Stimulated activated CD8-positive, alpha-beta memory T cell treated with anti-CD3 and anti-CD28 coated beads, Interleukin-7, amount 100 ng/mL, for 24 hours (primary cell): ENCODE data around the gene PLAA.
"Not testable (repeated sequence)": the region's sequence is repeated elsewhere in the genome, so short reads cannot be mapped to it uniquely, and the experiment has no call there.

ENCODE experiments used
- DNase-seq: peaks from one replicate; pipeline ENCODE4 v3.0.0-alpha.2; 2020; ENCODE audit warnings: low read depth

Gene PLAA

DNA sequence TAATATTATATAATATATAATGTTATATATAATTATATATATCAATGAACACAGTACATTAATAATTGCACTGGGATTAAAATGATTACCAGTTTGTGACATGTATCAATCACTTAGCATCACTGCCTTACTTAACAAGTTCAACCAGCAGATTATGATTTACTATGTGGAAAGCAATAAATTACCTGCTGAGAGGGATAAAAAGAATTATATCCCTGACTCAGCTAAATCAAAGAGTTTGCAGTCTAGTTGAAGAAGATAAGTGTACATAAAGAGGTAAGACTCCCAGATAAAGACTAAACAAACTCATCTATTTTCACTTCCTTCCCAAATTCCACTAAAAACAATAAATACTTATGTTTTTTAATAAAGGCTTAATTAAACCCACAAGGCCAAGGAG is 11.2 kb downstream of the PLAA start:
- no peak for DNase-seq

DNA sequence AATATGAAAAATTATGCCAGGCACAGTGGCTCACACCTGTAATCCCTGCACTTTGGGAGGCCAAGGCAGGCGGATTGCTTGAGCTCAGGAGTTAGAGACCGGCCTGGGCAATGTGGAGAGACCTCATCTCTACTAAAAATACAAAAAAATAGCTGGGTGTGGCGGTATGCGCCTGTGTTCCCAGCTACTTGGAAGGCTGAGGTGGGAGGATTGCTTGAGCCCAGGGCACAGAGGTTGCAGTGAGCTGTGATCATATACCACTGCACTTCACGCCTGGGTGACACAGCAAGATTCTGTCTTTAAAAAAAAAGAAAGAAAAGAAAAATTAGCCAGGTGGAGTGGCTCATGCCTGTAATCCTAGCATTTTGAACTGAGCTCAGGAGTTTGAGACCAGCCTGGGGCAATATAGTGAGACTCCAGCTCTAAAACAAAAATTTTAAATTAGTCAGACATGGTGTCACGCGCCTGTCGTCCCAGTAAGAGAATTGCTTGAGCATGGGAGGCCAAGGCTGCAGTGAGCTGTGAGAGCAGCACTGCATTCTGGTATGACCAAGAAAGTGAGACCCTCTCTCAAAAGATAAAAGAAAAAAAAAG is 18.0 kb downstream of the PLAA start:
- DNase-seq, result no peak

DNA sequence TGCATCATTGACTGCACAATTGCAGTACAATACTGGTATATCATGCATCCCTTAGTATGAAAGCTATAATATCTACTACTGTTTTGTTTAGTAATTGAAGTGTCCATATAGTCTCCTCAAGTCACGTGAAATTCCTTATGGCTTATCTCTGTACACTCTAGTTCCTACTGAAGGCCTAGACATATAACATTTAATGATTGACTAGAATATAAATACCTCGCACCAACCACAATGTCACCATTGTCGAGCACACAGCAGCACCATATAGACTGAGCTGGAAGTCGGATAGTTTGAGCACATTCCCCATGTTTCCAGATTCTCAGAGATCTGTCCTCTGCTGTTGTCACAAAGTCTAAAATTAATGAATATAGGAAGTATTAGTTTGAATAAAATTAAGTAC is 21.4 kb downstream of the PLAA start:
- DNase-seq, result no peak

DNA sequence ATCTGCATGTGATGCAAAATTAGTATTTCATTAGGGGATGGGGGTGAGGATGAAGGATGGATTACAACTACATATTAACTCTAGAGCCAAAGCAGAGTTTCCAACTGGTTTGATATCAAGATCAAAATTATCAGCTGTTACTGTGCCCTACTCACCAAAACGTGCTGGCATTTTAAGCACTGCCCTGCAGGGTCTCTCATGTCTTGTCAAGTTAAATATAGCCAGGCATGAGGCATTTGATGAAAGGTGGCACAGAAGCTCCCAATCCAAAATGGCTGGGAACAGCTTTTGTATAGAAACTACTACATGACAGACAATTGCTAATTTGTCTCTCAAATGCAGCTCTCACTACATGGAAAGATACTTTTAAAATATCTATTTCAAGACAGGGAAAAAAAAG is 27.3 kb downstream of the PLAA start:
- DNase-seq, result no peak

DNA sequence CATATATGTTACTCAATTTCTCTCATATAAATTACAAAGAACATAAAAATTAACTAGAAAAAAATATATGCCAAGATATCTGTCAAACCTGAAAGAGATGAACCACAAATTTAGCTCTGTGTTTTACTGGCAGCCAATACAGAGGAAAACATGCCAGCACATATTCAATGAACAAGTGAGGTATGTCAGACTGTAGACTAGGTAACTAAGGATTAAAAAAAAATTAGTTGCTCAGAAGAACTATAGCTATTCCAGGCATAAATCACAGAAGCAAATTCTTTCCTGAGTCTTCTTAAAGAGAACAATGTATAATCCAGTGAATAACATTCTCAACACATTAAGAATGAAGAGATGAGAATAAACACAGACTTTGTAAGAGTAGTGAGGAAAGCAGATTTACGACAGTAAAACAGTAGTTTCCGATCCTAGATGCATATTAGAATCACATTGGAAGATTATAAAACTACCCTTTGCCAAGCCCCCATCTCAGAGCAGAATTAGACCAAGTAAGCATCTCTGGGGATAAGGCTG is 33.8 kb downstream of the PLAA start:
- DNase-seq, result no peak

DNA sequence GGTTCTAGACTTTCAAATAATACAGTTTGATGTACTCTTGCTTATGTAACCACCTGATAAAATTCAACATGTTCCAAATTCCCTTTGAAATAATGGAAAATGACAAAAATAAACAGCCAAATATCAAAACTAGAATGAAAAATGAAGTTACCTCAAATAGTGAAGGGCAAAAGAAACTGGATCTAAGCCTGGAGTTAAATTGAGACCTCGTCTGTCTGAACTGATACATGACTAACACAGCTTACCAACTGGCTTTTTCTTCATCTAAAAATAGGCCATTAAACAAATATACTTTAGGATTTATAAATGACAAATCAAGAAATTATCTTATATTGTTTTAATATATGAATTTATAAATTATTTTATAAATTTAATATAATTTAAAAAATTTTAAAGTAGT is 42.4 kb downstream of the PLAA start:
- DNase-seq, result no peak

DNA sequence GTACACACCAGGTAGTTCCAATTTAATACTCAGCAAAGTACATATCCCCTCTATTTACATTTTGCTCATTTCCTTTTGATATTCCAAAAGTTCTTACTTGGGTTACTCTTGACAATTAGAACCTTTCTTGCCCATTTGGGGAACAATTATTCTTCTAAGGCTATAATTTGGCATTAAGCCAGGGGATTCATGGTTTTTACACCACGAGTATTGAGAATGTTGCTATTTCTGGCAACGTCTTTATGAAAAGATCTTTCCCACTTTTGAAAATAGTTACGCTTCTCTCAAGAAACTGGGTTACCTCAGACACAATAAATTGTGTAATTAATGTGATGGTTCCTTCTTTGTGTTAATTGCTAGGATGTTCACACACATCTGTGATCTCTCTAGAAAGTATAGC is 43.0 kb downstream of the PLAA start:
- no peak for DNase-seq

DNA sequence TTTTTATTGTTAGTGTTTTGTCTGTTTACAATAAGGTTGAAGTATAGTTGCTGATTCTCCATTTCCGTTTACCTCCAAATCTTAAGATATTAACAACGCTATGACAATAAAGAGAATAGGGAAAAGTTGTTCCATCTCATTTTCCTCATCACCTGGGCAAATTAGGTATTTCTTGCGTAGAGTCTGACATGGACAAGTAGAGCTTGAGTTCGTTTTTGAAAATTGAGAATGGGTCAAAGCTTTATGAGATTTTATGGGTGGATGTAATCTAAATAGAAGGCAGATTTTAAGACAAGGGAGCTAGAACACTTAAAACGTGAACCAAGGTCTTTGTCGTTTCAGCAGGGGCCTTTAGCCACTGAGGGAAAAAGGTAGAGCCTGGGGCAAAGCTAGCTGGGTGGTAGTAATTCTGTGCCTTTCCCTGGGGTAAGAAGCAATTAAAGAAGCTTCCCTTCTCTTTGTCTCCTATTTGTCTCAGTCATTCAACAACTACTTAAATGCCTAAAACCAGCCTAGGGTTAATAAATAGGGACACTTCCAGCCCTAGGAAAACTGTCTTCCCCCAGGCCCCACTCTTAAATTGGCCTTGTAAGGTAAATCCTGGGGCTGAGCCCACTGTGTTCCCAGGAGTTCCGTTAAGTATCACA is 53.9 kb downstream of the PLAA start:
- no peak for DNase-seq

DNA sequence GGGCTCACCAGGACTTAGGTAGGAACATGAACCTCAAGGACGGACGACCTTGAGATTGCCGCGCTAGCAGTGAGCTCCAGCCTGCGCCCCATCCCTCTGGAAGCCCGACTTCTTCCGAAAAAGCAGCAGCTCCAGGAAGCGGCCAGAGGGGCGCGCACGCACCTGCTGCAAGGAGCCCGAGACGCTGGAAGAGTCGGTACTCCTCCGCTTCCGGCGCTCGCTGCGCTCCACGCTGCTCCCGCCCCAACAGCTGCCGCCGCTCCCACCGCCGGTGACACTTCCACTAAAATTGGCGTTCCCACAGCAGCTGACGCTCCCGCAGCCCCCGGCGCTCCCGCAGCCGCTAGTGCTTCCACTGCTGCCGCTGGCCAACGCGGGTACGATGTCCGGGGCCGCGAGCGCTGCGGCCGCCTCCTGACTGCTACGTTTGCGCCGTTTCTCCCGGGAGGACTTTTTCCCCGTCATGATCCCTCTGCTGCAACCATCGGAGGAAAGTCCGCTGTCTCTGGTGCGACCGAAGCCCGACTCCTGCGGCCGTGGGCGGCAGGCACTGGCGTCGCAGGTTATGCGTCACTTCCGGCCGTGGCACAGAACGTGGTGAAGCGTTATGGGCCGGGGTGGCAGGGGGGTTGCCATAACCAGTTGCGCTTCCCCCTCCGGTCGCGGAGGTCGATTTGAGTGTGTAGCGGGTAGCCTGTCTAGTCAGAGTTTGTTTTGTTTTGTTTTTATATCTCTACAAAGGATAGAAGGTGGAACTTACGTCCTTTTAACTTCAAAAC is 54.6 kb downstream of the PLAA start, which contains the start of gene CAAP1:
Gene CAAP1, minus strand, starts transcription at position 552 of the 779 bp plus-strand sequence. Its CDS starts 87 bp downstream, at position 465.
- DNase-seq, result peak; percentile 93

DNA sequence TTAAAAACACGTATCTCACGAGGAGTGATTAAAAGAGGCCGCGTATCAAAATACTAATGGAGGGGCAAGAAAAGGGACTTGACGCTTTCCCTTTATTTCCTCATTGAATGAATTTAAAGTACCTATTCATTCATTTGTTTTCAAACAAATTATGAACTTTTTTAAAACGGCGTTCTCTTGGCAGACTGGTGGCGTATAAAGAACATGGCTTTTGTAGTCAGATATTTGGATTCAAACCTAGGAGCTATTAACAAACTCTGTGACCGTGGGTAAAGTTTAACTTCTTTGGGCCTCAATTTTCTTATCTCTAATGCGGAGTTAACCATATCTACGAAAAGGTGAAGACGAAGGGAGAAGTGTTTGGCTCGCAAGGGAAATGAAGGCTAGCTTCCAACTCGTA is 55.3 kb downstream of the PLAA start:
- no peak for DNase-seq

DNA sequence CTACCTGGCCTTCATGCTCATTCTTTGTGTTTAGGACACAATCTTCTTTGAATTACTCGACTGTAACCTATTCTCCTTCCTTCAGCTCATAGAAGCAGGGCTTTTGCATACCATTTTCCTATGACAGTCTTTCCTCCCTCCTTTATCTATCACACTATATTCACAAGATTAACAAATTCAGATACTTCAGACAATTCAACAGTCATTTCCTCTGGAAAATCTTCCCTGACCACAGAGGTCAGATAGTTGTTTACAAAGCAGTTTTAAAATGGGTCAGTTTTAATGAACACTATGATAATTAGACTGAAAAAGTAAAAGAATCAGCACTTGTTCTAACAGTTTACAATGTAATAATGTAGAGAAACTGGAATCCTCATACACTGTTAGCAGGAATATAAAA is 58.8 kb downstream of the PLAA start:
- DNase-seq, result no peak

DNA sequence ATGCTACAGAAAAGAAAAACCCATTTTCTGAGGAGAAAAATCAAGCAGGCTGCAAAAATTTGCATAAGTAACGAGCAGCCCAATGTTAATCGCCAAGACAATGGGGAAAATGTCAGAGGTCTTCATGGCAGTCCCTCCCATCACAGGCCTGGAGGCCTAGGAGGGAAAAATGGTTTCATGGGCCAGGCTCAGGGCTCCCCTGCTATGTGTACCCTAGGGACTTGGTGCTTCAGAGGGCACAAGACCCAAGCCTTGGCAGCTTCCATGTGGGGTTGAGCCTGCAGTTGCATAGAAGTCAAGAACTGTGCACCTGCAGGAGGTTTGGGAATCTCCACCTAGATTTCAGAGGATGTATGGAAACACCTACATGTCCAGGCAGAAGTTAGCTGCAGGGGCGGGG is 64.9 kb downstream of the PLAA start:
- DNase-seq, result no peak

DNA sequence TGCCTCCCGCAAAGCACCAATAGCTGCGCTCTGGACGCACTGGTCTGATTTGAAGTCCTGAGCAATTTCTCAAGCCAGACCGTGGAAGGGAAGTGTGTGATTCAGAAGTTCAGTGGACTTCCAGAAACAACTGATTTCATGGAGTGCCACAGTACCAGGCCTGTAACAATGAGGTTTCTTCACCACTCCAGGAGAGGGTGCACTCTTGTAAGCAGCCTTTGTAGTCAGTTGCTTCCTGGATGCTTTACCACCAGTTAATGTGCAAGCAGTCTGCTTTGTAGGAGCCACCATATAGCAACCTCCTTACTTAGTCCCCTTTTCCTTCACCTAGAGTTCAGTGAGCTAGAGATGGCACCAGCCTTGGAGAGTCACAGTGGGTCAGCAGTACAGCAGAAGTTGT is 66.8 kb downstream of the PLAA start:
- no peak for DNase-seq

DNA sequence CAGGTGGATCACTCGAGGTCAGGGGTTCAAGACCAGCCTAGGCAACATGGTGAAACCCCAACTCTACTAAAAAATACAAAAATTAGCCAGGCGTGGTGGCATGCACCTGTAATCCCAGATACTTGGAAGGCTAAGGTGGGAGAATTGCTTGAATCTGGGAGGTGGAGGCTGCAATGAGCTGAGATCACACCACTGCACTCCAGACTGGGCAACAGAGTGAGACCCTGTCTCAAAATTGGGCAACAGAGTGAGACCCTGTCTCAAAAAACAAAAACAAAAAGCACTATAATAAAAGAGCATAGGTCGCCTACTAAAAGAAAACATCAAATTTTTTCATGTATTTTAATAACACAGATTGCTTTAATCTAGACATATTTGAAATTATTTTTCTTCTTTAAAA is 71.9 kb downstream of the PLAA start:
- DNase-seq, result not testable (repeated sequence)

DNA sequence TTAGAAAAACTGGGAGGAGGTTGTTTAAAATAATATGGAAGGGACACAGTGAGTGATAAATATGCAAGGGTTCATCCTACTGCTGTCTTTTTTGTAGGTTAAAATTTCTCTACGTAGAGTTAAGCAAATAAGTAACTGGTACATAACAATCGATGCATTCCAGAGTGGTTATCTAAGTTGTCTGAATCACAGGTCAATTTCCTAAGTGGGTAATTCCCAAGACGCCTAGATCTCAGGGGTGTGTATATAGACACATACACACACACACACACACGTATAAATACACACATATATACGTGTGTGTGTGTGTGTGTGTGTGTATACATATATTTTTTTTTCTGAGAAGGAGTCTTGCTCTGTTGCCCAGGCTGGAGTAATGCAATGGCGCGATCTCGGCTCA is 76.8 kb downstream of the PLAA start:
- DNase-seq, result no peak

DNA sequence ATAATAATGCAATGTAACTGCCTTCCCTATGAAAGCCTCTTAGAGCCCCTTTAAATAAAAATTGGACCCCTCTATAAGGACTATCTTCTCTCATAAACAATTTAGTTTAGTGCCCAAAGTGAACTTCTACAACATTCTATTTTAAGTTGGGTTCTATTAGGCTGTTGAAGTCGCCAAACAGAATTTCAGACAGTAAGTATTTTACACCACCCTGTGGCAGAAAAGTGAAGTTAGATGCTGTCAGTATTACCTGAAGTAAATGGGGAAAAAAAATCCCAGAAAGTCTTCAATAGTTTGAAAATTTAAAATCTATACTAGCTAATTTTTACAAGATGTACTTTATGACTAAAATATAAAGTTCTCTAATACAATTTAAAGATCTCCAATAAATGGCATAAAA is 84.0 kb downstream of the PLAA start:
- no peak for DNase-seq

DNA sequence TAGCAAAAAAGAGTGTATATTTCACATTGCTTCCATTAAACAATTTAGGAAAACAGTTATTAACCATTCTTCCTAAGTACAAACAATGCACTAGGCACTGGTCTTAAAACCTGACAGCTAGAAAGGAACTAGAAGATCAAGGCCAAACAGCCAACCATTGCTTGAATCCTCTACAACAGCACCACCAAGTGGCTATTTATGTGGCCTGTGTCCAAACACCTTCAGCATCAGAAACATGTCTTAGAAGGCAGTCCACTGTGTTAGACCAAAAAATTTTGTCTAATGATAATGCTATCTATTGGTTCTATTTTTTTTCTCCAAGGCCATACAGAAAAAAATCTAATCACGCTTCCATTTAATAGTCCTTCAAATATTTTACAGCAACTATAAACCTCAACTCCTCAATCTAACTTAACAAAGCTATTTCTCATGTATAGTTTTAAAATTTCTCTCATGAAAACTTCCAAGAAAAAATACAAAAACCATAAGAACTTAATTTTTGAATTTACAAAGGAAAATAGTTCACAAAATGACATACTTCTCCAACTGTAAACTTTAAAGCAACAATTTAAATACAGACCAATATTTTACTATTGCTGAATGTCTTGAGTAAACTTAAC is 90.5 kb downstream of the PLAA start:
- DNase-seq, result no peak
